PC-3 (cell line): ENCODE measurements around the gene LRP1B.

ENCODE experiments used
- EZH2 ChIP-seq: fragments of 300-600 bp; sonication (generic); IDR thresholded peaks from one replicate; pipeline ENCODE4 v1.6.1; 2017; ENCODE audit warnings: antibody characterized with exemption, mild to moderate bottlenecking, low read length; ENCODE audit not compliant: unreplicated experiment
- EZH2phosphoT487 ChIP-seq: fragments of 300-600 bp; sonication (generic); IDR thresholded peaks from 2 replicates; pipeline ENCODE4 v1.6.1; 2018; ENCODE audit warnings: mild to moderate bottlenecking, antibody characterized with exemption, low read length, borderline replicate concordance
- TF ChIP-seq, protein P1 (sequence below): fragments of 300-600 bp; sonication (generic); conservative IDR thresholded peaks from 2 replicates; pipeline ENCODE4 v1.5.1; 2017; ENCODE audit warnings: antibody characterized with exemption, low read depth, mild to moderate bottlenecking, low read length

DNA sequence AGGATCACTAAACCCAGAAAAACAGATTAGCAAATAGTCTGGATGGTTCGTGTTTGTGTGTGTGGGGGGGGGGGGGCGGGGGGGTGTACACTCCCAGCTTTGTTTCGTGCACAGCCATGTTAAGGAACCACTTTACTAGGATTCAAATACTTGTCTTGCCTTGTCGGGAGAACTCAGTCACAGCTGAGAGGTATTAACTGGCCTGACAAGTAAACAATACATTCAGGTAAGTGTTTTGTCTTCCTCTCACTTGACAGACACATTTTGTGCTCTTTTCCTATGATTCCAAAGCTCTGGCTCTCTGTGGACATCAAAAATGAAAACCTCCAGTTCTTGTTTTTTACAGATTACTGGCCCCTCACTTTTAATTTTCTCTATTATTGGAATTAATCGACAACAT is 173.5 kb downstream of the LRP1B start:
- TF ChIP-seq, protein P1, sequence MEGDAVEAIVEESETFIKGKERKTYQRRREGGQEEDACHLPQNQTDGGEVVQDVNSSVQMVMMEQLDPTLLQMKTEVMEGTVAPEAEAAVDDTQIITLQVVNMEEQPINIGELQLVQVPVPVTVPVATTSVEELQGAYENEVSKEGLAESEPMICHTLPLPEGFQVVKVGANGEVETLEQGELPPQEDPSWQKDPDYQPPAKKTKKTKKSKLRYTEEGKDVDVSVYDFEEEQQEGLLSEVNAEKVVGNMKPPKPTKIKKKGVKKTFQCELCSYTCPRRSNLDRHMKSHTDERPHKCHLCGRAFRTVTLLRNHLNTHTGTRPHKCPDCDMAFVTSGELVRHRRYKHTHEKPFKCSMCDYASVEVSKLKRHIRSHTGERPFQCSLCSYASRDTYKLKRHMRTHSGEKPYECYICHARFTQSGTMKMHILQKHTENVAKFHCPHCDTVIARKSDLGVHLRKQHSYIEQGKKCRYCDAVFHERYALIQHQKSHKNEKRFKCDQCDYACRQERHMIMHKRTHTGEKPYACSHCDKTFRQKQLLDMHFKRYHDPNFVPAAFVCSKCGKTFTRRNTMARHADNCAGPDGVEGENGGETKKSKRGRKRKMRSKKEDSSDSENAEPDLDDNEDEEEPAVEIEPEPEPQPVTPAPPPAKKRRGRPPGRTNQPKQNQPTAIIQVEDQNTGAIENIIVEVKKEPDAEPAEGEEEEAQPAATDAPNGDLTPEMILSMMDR, result no peak
- TF ChIP-seq EZH2 (no peak), EZH2phosphoT487 (no peak)
